Fibroblast of pulmonary artery (primary cell): Measurements from ENCODE around the gene CPT1A.
"Not testable (repeated sequence)": the region's sequence is repeated elsewhere in the genome, so short reads cannot be mapped to it uniquely, and the experiment has no call there.

Experiments
- DNase-seq: peaks from one replicate; pipeline ENCODE4 v3.0.0-alpha.2; 2010; ENCODE audit warnings: low read depth
- H3K4me3 ChIP-seq: replicated peaks from 2 replicates; pipeline ENCODE4 v1.5.1; 2011; ENCODE audit warnings: low read depth, mild to moderate bottlenecking, control low read depth, low read length, moderate library complexity
- TF ChIP-seq, protein P1 (sequence below): IDR thresholded peaks from 2 replicates; pipeline ENCODE4 v1.5.1; 2011; ENCODE audit warnings: mild to moderate bottlenecking, control low read depth, low read length, inconsistent platforms; ENCODE audit errors: missing control alignments

Gene CPT1A

DNA sequence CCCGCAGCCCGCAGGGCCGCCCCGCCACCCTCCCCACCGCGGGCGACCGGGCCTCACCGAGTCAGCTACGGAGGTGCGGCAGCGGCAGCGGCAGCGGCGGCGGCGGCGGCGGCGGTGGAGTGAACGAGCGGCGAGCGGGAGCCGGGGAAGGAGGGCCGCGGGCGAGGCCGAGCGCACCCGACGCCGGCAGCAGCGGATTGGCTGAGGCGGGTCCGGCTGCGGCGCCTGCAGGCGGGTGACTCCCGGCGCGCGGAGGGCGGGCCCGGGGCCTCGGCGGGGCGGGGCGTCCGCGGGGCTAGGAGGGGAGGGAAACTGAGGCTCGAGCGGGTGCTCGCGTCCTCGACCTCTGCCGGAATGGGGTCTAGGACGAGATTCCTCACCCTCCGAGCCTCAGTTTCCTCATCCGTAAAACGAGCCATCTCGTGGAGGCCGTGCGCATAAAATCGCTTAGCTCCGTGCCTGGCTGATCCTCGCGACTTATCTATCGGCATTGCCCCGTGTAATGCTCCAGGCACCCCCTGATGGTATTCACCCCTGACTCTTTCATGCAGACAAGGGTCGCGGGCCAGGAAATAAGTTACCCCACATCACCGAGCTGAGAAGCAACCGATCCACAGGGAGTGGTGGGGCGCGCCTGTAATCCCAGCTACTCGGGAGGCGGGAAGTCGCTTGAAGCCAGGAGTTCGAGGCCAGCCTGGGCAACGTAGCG, at the start of gene CPT1A:
Gene CPT1A (minus strand): TSS at position 199 of the 709 bp plus-strand sequence. CDS start 26,442 bp downstream, outside the sequence.
- TF ChIP-seq, protein P1, sequence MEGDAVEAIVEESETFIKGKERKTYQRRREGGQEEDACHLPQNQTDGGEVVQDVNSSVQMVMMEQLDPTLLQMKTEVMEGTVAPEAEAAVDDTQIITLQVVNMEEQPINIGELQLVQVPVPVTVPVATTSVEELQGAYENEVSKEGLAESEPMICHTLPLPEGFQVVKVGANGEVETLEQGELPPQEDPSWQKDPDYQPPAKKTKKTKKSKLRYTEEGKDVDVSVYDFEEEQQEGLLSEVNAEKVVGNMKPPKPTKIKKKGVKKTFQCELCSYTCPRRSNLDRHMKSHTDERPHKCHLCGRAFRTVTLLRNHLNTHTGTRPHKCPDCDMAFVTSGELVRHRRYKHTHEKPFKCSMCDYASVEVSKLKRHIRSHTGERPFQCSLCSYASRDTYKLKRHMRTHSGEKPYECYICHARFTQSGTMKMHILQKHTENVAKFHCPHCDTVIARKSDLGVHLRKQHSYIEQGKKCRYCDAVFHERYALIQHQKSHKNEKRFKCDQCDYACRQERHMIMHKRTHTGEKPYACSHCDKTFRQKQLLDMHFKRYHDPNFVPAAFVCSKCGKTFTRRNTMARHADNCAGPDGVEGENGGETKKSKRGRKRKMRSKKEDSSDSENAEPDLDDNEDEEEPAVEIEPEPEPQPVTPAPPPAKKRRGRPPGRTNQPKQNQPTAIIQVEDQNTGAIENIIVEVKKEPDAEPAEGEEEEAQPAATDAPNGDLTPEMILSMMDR, result no peak
- DNase-seq, result peak; percentile 75
- peak within 1 kb of the TSS; percentile 72 for H3K4me3 ChIP-seq

DNA sequence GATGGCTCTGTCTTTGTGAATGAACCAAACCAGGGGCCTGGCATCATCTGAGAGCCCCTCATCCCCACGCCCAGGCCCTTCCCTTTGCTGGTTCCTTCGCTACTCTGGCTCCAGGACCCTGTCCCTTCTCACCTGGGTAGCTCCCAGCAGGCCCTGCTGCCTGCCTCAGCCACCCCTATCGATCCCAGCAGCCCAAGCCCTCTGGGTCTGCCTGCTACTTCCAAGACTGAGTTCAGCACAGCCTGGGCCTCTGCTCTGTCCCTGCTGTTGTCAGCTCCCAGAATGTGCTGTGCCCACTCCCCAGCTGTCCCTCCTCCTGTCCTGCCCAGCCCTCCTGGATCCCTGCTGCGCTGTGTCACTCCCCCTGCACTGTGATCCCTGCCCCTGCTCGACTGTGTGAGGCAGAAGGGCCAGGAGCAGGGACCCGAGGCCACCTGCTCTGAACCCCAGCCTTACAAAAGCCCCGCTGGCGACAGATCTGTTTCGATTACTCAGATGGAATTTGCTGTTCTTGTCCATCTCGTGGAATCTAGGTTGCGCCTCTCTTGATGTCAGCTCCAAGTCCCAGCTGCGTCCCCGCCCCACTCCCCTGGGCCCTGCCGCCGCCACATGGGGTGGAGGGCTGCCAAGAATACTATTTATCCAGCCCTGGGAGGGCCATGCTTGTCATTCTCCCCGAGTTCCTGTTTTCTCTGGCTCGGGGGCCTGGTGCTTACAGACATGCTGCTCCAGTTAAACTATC, 48.9 kb upstream of the CPT1A start:
- peak; percentile 66 for DNase-seq
- TF ChIP-seq, protein P1, result no peak
- H3K4me3 ChIP-seq, result no peak overlapping the region

DNA sequence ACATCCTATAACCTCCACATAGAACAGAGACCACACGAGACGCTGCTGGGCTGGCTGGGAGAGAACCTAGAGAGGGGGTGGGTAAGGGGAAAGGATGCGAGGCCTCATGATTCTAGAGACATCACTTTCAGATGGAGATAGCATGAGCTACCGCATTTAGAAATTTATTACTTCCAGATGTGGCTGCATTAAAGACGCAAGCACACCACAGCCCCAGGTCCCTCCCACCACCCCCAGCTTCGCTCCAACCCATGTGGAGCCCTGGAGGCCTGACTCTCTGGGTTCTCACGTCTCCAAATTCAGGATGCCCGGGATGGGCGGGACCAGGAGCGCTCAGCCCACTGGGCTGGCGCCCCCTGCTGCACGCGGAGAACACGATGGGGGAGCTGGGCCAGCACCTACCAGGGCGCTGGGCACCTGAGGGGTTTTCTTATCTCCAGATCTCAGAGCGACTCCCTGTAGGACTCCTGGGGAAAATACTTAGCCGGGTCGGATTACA, 48.3 kb upstream of the CPT1A start:
- TF ChIP-seq, protein P1, result peak; percentile 59
- DNase-seq, result peak; percentile 42
- no peak overlapping the region for H3K4me3 ChIP-seq

DNA sequence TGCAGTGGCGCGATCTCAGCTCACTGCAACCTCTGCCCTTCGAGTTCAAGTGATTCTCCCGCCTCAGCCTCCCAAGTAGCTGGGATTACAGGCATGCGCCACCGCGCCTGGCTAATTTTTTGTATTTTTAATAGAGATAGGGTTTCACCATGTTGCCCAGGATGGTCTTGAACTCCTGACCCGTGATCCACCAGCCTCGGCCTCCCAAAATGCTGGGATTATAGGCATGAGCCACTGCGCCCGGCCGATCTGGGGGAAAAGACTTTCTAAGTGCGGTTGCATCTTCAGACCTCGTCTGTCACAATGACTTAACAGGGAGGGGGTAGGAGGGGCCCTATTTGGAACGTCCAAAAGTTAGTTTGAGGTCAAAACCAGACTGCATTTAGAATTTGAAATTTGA, 43.1 kb upstream of the CPT1A start:
- H3K4me3 ChIP-seq, DNase-seq: not testable (repeated sequence)

DNA sequence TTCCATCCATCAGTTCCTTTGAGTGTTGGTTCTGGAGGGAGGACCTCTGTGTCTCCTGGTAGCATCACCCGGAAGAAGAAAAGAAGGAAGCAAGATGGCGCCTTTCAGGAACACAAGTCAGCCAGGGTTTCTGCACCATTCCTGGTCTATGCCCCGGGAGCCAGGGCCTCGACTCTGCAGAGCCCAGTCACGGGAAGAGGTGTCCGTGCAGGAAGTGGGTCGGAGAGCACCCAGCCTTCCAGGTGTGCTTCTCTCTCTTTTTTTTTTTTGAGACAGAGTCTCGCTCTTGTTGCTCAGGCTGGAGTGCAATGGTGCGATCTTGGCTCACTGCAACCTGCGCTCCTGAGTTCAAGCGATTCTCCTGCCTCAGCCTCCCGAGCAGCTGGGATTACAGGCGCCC, 40.7 kb upstream of the CPT1A start:
- H3K4me3 ChIP-seq, result no peak overlapping the region
- DNase-seq, result no peak
- TF ChIP-seq, protein P1, result no peak

DNA sequence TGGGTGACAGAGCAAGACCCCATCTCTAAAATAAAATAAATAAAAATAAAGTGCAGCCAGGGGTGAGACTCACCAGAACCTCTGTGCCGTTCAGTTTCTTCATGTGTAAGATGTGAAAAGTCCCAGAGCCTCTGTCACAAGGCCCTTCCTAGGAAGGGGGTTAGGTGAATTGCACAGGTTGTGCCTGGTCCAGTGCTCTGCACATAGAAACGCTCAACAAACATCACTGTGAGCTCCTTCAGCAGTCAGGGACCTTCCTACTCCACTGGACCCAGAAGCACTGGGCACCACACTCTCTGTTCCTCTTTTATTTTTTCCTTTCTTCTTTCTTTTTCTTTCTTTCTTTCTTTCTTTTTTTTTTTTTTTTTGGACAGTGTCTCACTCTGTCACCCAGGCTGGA, 39.6 kb upstream of the CPT1A start:
- no peak overlapping the region for H3K4me3 ChIP-seq
- TF ChIP-seq, protein P1, result no peak
- DNase-seq, result no peak

DNA sequence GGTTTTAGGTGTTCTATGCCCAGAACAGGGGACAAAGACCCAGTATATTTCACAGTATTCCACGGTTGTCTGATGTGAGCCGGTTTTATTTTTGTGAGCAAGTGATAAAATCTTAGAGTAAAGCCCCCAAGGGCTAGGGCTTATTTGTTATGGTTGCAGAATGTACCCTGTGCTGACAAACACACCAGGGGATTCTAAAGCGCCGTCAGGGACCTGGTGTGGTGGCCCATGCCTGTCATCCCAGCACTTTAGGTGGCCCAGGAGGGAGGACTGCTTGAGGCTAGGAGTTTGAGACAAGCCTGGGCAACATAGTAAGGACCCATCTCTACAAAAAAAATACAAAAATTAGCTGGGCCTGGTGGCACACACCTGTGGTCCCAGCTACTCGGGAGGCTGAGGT, 39.1 kb upstream of the CPT1A start:
- TF ChIP-seq, protein P1, result no peak
- DNase-seq, result no peak
- H3K4me3 ChIP-seq, result no peak overlapping the region
